ENCODE measurements around the gene DUS3L.

GRCh38 chr19:5799247-5800241 is 8.6 kb upstream of the DUS3L start:
- no peak for TF ChIP-seq CTCF (IDR thresholded peaks at IDR 0.05)
- TF ChIP-seq POLR2A (IDR thresholded peaks at IDR 0.05) = no peak
